Sigmoid colon (tissue), 4 donors: ENCODE measurements around the gene FAM193A.

ENCODE experiments used
- EP300 ChIP-seq, 4 donors: sonication (generic); formaldehyde crosslinking; IDR thresholded peaks; one replicate each; pipeline ENCODE4 v1.6.1; 2017; ENCODE audit warnings: antibody characterized with exemption in 4 of 4
- POLR2A ChIP-seq, 2 donors: fragments of 450-650 bp; IDR thresholded peaks; one replicate each; pipeline ENCODE4 v1.6.1; 2016; ENCODE audit warnings: antibody characterized with exemption in 2 of 2, mild to moderate bottlenecking in 2 of 2, moderate library complexity in 2 of 2
- POLR2AphosphoS5 ChIP-seq, 4 donors: sonication (generic); formaldehyde crosslinking; IDR thresholded peaks; one replicate each; pipeline ENCODE4 v1.6.1; 2017; ENCODE audit warnings: antibody characterized with exemption in 4 of 4
- TF ChIP-seq, protein P1 (sequence below), 4 experiments: fragments of 450-650 bp in 3 of 4; fragments of 200-600 bp in 1 of 4; IDR thresholded peaks; one replicate each; pipeline ENCODE4 v1.5.1; 2016 to 2019; ENCODE audit warnings: antibody characterized with exemption in 4 of 4, mild to moderate bottlenecking in 3 of 4, moderate library complexity in 2 of 4

DNA sequence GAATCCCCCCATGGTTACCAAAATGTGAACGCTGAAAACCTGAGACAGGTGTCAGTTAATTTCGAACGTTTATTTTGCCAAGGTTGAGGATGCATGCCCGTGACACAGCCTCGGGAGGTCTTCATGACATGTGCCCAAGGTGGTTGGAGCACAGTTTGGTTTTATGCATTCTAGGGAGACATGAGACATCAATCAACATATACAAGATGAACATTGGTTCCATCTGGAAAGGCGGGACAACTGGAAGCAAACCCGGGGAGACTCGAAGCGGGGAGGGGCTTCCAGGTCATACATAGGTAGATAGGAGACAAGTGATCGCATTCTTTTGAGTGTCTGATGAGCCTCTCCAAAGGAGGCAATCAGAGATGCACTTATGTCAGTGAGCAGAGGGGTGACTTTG is 245.5 kb downstream of the FAM193A start:
- TF ChIP-seq, protein P1, sequence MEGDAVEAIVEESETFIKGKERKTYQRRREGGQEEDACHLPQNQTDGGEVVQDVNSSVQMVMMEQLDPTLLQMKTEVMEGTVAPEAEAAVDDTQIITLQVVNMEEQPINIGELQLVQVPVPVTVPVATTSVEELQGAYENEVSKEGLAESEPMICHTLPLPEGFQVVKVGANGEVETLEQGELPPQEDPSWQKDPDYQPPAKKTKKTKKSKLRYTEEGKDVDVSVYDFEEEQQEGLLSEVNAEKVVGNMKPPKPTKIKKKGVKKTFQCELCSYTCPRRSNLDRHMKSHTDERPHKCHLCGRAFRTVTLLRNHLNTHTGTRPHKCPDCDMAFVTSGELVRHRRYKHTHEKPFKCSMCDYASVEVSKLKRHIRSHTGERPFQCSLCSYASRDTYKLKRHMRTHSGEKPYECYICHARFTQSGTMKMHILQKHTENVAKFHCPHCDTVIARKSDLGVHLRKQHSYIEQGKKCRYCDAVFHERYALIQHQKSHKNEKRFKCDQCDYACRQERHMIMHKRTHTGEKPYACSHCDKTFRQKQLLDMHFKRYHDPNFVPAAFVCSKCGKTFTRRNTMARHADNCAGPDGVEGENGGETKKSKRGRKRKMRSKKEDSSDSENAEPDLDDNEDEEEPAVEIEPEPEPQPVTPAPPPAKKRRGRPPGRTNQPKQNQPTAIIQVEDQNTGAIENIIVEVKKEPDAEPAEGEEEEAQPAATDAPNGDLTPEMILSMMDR (IDR thresholded peaks at IDR 0.05): no peak
- TF ChIP-seq POLR2AphosphoS5 (IDR thresholded peaks at IDR 0.05) (no peak), POLR2A (IDR thresholded peaks at IDR 0.05) (no peak), EP300 (IDR thresholded peaks at IDR 0.05) (no peak)
